HepG2 (cell line): ENCODE results near the gene DHX30. TPM values are rescaled to one million over a fixed set of nuclear protein-coding genes. Genes with fewer than 3 reads are reported as not detected.

Experiments
- BCLAF1 ChIP-seq: fragments of 450-650 bp; IDR thresholded peaks from 2 replicates; pipeline ENCODE4 v1.6.1; 2017; ENCODE audit warnings: mild to moderate bottlenecking
- CBX1 ChIP-seq: IDR thresholded peaks from one replicate; pipeline ENCODE4 v1.6.1; 2016; ENCODE audit warnings: antibody characterized with exemption, low read depth
- ELK4 ChIP-seq: sonication (generic); formaldehyde crosslinking; IDR thresholded peaks from 2 replicates; pipeline ENCODE4 v1.9.0; 2021; ENCODE audit warnings: missing genetic modification reagents, borderline replicate concordance
- FLYWCH1 ChIP-seq: sonication (generic); formaldehyde crosslinking; IDR thresholded peaks from 2 replicates; pipeline ENCODE4 v1.8.1; 2023; ENCODE audit warnings: mild to moderate bottlenecking, missing genetic modification reagents
- FOXA3 ChIP-seq: IDR thresholded peaks from 2 replicates; pipeline ENCODE4 v1.6.1; 2016; ENCODE audit warnings: missing genetic modification reagents, missing compliant biosample characterization
- GMEB1 ChIP-seq: sonication (generic); formaldehyde crosslinking; IDR thresholded peaks from 2 replicates; pipeline ENCODE4 v1.5.1; 2020; ENCODE audit warnings: missing genetic modification reagents, mild to moderate bottlenecking, borderline replicate concordance
- PBX3 ChIP-seq: sonication (generic); formaldehyde crosslinking; IDR thresholded peaks from 2 replicates; pipeline ENCODE4 v1.8.1; 2023; ENCODE audit warnings: missing genetic modification reagents, inconsistent platforms, borderline replicate concordance
- RERE ChIP-seq: IDR thresholded peaks from 2 replicates; pipeline ENCODE4 v1.6.1; 2016; ENCODE audit warnings: low read depth, missing genetic modification reagents, missing compliant biosample characterization
- SAP130 ChIP-seq: IDR thresholded peaks from 2 replicates; pipeline ENCODE4 v1.6.1; 2016; ENCODE audit warnings: low read depth
- SNAI1 ChIP-seq: sonication (generic); formaldehyde crosslinking; IDR thresholded peaks from 2 replicates; pipeline ENCODE4 v1.5.0; 2020; ENCODE audit warnings: mild to moderate bottlenecking, missing genetic modification reagents, borderline replicate concordance
- STAT6 ChIP-seq: sonication (generic); formaldehyde crosslinking; IDR thresholded peaks from 2 replicates; pipeline ENCODE4 v1.4.0; 2020; ENCODE audit warnings: missing genetic modification reagents, mild to moderate bottlenecking, borderline replicate concordance
- ZNF563 ChIP-seq: sonication (generic); formaldehyde crosslinking; IDR thresholded peaks from 2 replicates; pipeline ENCODE4 v1.8.0; 2022; ENCODE audit warnings: mild to moderate bottlenecking, moderate library complexity, missing genetic modification reagents
- polyA plus RNA-seq, 8 experiments: library from polyadenylated mRNA; depleted of rRNA in 3 of 8; stranded (reverse) in 7 of 8; unstranded in 1 of 8; fragments of >200 nt; fragmentation: Illumina TruSeq in 4 of 8; extraction: Trizol in 4 of 8; gene quantifications; 2 replicates each; pipeline versions ENCODE4 v1.2.1 to v1.2.3, GENCODE V29; 2011 to 2016; ENCODE audit warnings: low read depth in 4 of 8, missing spikeins in 1 of 8, mixed read lengths in 1 of 8; ENCODE audit not compliant: insufficient read depth in 1 of 8
- total RNA-seq, 5 experiments: library from RNA; depleted of rRNA; stranded (reverse); fragments of >200 nt; fragmentation: Illumina TruSeq; extraction: Trizol; gene quantifications; 2 replicates each; pipeline ENCODE4 v1.2.3, GENCODE V29; 2016; ENCODE audit warnings: low read depth in 1 of 5

The DHX30 gene
- total and polyA plus RNA-seq, 2 of the 13 experiments (the other 11 are each of a cell fraction or from before 2014, with no cell fraction given), result 30.6 to 59.4 TPM

- no peak for TF ChIP-seq RERE (CRISPR knock-in tag)
- peak; percentile 49; the same call in 1 of the 2 replicates for TF ChIP-seq FOXA3
- no peak for TF ChIP-seq SNAI1 (CRISPR knock-in tag)
- no peak for TF ChIP-seq GMEB1
- TF ChIP-seq BCLAF1, result no peak
- no peak for TF ChIP-seq ZNF563
- TF ChIP-seq CBX1, result no peak
- TF ChIP-seq ELK4 (CRISPR knock-in tag), result no peak
- TF ChIP-seq STAT6 (CRISPR knock-in tag), result no peak
- peak; percentile 53; the same call in 1 of the 2 replicates for TF ChIP-seq SAP130 (CRISPR knock-in tag)
- no peak for TF ChIP-seq FLYWCH1 (CRISPR knock-in tag)
- no peak for TF ChIP-seq PBX3 (CRISPR knock-in tag)
Observed at GRCh38 chr3:47794544-47794943, 8.4 kb upstream of the DHX30 start (continued).
